Forelimb muscle (tissue), 1 donor: Measurements from ENCODE around the gene TLDC2. TPM values are rescaled to one million over a fixed set of nuclear protein-coding genes. Genes with fewer than 3 reads are reported as not detected.
"Not testable (repeated sequence)": the region's sequence is repeated elsewhere in the genome, so short reads cannot be mapped to it uniquely, and the experiment has no call there.

Experiments used
- DNase-seq: peaks from one replicate; pipeline ENCODE4 v3.0.0-alpha.2; 2013; ENCODE audit warnings: low read depth
- polyA plus RNA-seq: library from polyadenylated mRNA; unstranded; fragments of 120-200 nt; gene quantifications from one replicate; pipeline ENCODE4 v1.2.1, GENCODE V29; 2013; ENCODE audit not compliant: insufficient read length

TLDC2 gene
- 0.40 TPM for polyA plus RNA-seq

DNA sequence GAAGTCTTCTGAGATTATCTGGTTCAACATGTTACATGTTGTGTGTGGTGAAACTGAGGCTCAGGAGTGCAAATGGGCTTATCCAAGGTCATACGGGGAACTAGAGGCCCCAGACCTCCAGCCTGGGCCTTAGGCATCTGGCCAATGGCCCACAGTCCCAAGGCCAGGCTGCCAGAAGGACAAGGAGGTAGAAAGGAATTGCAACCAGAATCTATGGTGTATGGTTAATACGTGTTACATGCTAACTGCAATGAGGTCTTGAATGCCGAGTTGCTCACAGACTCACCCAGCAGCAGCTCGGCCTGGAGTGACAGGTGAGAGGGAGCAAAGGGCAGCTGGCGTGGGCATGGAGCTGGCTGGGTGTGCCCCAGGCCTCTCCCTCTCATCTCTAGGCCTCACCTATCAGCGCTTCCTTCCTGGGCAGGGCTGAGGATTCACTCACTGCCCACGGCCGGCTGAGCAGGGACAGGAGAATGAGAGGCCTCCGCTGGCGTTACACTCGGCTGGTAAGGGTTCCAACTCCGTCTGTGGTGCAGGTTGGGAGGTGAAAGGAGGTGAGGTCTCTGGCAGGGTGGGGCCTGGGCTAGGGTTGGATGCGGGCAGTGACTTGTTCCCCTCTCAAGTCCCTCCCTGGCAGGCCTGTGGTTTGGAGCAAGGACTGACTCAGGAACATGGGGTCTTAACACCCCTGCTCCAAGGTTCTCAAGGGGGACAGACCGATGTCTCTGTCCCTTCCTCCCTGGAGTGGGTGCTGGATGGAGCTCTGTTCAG, at the start of gene TLDC2:
TSS of gene TLDC2 (plus strand) at position 437 of the 771 bp plus-strand sequence. CDS start at position 474, 37 bp downstream.
- no peak for DNase-seq

DNA sequence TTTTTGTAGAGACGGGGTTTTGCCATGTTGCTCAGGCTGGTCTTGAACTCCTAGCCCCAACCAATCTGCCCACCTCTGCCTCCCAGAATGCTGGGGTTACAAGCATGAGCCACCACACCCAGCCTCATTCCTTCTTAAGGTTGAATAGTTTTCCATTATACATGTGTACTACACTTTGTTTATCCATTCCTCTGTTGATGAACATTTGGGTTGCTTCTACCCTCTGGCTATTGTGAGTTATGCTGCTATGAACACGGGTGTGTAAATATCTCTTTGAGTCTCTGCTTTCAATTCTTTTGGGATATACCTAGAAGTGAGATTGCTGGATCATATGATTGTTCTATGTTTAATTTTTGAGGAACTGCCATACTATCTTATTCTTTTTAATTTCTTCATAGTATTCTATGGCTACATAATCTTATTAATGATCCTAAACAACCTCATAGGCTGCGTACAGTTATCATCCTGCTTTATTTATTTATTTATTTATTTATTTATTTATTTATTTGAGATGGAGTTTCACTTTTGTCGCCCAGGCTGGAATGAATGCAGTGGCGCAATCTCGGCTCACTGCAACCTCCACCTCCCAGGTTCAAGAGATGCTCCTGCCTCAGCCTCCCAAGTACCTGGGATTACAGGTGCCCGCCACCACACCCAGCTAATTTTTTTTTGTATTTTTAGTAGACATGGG, 49.2 kb upstream of the TLDC2 start:
- no peak for DNase-seq

DNA sequence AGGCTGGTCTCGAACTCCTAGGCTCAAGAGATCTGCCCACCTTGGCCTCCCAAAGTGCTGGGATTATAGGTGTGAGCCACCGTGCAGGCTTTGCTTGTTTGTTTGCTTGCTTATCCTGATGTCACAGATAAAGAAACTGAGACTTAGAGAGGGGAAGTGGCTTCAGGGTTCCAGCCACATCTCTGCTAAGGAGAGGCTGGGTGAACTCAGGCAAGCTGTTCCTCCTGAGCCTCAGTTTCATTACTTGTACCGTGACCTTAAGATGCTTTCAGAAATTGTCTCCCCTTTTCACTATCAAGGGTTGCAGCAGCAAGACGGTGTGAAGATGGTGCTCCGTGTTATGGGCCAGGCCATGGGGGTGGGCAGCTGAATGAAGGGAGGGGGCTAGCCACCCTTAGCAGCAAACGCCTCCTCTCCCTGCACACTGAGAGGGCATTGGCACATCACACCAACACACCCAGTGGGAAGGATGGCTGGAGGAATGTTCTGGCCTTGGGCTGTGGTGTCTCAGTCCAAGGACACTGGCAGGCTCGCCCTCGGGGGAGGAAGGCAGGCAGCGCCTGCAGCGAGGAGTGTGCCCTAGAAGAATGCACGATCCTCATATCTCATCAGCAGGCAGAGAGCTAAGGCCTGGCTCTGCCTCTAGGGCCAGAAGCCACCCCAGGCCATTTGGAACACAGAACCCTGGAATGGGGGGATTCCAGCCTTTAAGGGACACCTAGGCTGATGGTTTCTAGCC, 48.2 kb upstream of the TLDC2 start:
- DNase-seq, result no peak

DNA sequence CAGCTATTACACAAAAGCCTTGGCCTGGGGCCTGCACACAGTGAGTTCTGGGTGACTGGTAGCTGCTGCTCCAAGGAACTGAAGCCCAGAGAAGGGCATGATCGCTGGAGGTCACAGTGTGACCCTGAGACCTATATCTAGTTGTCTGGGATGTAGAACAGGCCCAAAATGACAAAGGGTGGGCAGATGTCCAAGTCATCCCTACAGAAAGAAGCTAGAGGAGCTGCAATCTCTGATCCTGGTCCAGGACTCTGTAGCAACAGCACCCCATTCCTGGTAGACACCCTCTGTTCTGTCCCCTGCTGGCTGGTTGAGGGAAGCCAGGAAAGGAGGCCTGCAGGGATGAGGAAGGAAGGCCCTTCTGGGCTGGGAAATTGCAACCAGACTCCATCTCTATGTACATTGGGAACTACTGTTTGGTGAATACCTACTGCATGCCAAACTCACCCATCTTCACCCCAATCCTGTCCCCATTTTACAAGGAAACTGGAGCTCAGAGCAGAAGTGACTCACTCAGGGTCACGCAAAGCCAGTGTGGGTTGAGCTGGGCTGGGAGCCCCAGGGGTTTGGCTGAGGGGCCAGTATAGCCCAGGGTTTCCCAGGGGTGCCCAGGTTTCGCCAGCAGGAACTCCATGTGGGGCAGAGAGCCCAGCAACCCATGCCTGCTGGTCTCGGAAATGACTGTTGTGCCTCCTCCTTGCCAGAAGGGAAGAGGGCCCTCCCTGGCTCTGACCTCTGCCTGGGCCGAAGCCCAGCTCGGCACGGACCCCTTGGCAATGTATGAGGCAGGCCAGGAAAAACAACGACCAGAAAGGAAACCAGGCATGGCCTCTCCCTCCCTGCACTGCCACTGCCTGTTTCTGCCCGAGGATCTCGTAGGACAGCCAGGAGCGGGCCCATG, 44.9 kb upstream of the TLDC2 start:
- DNase-seq, result no peak

DNA sequence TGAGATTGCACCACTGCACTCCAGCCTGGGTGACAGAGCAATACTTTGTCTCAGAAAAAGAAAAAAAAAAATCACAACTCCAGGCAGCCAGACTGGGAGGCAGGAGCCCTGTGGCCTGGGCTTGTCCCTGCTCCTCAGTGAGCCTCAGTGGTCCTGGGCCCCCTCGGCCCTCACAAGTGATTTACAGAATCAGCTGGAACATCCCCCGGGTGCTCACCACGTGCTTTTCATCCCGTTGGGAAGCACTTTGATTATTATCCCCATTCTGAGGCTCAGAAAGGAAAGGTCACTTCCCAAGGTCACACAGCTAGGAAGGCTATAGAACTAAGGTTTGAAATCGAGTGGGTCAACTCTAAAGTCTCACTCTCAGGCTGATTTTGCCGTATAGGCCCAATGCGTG, 43.1 kb upstream of the TLDC2 start:
- DNase-seq, result no peak

DNA sequence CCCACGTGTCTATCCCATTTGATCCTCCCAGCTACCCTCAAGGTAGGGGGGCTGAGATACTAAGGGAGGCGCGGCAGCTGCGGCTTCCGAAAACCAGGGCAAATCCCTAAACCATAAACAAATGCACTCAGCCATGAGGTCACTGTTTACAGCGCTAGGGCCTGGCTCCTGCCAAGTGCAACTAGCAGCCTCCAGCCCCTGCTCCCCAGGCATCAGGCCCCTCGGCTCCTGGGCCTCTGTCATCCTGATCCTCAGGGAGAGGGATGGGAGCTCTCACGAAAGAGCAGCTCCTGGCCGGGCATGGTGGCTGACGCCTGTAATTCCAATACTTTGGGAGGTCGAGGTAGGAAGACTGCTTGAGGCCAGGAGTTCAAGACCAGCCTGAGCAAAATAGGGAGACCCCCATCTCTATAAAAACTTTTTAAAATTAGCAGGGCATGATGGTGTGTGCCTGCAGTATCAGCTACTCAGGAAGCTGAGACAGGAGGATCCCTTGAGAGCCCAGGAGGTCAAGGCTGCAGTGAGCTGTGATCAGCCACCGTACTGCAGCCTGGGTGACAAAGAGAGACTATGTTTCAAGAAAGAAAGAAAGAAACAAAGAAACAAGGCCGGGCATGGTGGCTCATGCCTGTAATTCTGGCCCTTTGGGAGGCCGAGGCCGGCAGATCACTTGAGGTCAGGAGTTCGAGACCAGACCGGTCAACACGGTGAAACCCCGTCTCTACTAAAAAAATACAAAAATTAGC, 42.5 kb upstream of the TLDC2 start:
- DNase-seq, result no peak

DNA sequence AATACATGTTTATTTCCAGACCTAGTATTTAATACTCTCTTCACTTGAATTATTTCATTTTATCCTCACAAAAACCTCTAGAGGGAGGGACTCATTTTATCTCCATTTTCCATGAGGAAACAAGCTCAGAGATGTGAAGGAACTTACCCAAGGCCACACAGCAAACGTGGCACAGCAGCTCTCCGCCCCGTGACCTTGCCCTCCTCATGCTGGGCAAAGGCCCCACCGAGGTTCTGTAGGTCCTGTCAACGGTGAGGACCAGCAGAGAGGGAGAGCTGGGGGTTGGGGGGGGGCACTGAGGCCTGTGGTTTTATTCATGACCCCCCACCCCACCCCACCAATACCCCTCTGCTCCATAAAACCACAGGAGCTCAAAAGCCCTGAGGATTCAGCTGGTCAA, 40.9 kb upstream of the TLDC2 start:
- no peak for DNase-seq

DNA sequence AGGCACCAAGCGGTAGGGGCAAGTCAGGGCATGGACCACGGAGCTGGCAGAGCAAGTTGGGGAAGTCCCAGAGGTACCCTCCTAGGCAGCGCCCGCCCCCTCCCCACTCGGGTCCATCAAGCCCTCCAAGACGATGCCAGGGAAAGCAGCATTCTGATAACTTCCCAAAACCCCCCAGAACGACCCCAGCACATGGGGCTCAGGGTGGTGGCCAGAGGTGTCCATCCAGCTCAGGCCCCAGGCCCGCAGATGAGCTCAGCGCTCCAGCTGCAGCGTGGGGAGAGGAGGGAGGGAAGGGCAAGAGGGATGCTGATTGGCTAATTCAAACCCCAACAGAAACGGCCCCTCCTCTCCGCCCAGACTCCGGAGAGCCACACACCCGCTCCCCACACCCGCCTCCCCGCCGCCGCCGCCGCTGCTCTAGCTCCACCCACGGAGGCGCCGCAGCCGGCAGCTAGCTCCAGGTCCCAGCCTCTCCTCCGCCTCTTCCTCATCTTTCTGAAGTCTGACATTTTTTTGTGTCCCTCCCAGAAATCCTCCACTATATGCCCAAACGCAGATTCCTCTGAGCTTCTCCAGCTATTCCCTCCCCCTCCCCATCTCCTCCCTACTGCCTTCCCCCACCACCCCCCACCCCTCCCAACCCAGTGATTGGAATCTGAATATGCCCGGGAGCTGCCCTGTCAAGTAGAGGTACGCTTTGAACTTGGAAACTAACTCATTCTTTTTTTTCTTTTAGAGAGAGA, 40.3 kb upstream of the TLDC2 start:
- peak; percentile 94 for DNase-seq

DNA sequence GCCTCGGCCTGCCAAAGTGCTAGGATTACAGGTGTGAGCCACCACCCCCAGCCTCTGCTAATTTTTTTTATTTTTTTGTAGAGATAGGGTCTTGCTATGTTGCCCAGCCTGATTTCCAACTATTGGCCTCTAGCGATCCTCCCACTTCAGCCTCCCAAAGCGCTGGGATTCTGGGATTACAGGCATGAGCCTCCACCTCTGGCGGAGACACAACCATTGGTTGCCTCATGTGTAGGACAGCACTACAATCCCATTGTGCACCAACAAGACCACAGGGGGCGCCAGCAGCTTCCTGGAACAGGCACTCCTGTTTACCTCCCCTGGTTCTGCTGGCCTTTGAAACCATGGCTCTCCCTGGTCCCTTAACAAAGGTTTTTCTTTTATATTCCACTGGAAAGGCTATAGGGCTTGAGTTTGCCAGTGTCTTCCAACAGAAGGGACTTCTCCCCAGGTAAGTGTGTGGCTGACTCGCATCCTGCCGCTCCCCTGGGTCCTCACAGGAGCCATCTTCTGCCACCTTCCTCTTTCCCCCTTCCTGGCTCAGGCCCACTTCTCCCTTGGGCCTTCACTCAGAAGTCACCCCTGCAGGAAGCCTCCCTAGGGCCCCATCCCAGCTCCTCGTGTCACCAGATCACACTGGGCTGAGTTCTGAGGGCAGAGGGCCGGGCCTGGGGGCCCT, 39.2 kb upstream of the TLDC2 start:
- no peak for DNase-seq

DNA sequence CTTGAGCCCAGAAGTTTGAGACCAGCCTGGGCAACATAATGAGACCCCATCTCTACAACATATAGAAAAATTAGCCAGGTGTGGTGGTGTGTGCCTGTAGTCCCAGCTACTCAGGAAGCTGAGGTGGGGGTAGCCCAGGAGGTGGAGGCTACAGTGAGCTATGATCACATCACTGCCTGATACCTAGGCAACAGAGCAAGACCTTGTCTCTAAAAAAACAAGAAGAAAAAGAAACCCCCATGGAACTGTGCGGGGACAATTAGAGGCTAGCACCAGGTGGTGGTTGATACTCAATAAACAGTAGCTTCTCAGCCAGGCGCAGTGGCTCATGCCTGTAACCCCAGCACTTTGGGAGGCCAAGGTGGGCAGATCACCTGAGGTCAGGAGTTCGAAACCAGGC, 37.6 kb upstream of the TLDC2 start:
- DNase-seq, result not testable (repeated sequence)

DNA sequence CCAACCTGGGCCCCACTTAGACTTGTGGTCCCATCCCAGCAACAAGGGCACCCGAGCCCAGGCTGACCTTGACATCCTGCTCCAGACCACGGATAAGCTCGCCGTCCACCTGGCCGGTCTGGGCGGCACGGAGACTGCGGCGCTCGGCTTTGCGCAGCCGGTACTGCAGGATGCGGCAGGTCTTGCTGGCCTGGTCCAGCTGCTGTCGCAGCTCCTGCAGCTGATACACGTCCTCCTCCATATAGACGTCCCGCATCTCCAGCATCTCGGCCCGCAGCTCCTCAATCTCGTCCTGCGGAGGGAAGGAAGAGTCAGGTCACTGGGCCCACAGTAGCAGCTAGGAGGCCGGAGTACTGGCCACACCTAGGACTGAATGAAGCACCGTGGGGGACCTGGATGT, 36.8 kb upstream of the TLDC2 start:
- DNase-seq, result no peak

DNA sequence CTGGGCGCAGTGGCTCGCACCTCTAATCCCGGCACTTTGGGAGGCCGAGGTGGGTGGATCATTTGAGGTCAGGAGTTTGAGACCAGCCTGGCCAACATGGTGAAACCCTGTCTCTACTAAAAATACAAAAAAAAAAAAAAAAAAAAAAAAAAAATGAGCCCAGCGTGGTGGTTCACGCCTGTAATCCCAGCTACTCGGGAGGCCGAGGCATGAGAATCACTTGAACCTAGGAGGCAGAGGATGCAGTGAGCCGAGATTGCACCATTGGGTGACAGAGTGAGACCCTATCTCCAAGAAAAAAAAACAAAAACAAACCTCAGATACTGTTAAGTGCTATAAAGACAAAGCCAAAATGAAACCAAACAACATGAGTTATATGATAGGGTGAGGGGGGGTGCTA, 34.9 kb upstream of the TLDC2 start:
- not testable (repeated sequence) for DNase-seq

DNA sequence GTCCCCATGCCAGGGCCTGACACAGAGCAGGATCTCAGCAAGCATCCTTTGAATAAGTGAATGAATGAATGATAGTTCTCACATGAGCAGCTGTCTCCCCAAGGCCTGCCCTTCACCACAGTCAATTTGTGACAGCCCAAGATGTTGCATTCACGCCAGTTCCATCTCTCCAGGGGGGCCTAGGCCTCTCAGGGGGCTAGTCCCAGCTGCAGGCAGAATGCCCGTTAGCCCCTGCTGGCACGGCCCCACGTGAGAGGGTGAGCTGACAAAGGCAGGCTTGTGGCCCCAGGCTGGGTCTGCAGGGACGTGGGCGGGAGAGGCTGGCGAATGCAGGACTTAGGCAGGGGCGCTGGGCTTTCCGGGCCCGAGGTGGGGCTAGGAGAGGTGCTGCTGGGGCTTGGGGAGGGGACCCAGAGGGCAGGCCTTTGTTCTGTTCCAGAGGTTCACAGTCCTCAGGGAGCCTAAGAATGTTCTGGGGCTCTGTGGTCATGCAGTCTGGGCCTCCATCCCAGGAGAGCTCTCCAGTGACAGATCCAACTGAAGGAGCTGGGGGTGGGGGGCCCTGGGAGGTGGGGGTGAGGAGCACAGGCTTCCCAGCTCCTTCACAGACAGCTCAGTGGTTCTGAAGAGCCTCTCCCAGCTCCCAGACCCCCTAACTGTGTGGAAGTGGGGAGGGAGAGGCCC, 30.5 kb upstream of the TLDC2 start:
- DNase-seq, result no peak

DNA sequence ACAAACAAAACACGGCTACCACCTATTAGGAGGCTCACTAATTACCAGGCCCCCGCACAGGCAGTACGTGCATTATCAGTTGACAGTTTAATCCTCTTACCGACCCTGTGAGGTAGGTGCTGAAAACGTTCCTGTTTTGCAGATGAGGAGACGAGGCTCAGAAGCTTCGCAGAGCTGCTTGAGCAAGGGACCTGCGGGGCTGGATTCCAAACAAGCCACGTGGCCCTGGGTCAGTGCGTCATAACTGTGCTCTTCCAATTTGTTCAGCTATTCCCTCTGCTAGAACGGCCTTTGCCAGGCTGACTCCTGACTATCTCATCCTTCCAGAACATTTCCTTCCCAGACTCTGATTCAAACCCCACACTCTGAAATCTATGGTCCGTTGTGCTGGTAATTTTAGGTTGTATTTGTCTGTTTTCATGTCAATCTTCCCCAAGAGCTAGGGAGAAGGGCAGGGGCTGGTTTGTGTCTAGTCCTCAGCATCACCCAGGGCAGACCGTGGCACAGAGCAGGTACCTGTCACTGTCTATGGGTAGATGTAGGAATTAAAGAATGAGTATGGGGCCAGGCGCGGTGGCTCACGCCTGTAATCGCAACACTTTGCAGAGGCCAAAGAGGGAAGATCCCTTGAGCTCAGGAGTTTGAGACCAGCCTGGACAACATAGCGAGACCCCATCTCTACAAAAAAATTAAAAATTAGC, 28.8 kb upstream of the TLDC2 start:
- DNase-seq, result peak; percentile 65

DNA sequence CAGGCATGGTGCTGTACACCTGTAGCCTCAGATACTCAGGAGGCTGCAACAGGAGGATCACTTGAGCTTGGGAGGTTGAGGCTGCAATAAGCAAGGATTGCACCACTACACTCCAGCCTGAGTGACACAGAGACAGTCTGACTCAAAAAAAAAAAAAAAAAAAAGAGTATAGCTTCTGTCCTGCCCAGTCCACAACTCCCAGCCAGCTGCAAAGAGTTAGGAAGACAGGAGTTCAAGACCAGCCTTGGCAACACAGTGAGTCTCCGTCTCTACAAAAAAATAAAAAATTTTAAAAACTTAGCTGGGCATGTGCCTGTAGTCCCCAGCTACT, 28.3 kb upstream of the TLDC2 start:
- DNase-seq, result no peak

DNA sequence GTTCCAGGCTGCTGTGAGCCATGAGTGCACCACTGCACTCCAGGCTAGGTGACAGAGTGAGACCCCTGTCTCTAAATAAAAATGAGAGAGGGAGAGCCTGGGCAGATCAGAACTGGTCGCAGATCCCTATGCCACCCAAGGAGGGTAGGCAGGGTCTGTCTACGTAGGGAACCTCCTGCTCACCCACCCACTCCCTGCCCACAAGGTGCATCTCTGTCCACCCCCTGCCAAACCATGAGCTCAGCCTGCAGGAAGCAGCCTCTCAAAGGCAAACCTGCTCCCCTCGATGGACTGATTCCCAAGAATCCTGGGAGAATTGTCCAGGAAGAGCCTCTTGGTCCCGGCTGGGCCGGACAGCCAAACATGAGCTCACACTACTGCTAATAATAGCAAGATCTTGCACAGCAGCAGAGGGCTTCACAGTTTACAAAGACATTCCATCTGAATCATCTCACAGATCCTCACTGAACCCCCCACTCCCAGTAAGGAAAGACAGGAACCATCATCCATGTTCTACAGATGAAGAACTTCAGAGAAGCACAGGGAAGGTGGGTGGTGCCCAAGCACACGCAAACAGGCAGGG, 27.8 kb upstream of the TLDC2 start:
- peak; percentile 68 for DNase-seq

DNA sequence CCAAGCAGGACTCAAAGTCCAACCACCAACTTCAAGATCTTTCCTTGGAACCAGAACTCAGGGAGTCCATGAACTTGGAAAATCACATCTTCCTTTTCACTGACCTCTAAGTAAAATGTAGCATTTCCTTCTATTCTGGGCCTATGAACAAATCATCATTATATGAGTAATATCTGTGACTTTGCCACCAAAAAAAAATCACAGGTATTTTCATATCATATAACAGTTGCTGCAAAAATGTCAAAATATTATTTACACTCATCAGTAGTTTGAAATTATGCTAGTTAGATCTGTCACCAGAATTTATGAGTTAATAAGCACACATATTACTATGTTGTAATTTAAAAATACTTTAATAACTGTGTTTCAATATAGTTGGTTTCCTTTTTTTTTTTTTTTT, 27.3 kb upstream of the TLDC2 start:
- no peak for DNase-seq
